Motor neuron (in vitro differentiated cells): ENCODE results near the gene MB. TPM values are rescaled to one million over a fixed set of nuclear protein-coding genes. Genes with fewer than 3 reads are reported as not detected.

Experiments
- ATAC-seq, 8 experiments: fragments of 200-7000 bp; cut with Tn5 transposase; replicated peaks in 6 of 8; 2 replicates each; pipeline ENCODE4 v1.8.0; 2021; ENCODE audit warnings: mild to moderate bottlenecking in 8 of 8, moderate library complexity in 8 of 8
- H3K27ac ChIP-seq, 2 donors: fragments of 250-450 bp; sonication (Bioruptor Pico); 2 replicates each; pipeline ENCODE4 v1.9.0; 2021; ENCODE audit warnings: antibody characterized with exemption in 2 of 2, mild to moderate bottlenecking in 2 of 2, moderate library complexity in 1 of 2
- H3K4me1 ChIP-seq, 2 donors: fragments of 250-450 bp; sonication (Bioruptor Pico); replicated peaks in 1 of 2; 2 replicates each; pipeline ENCODE4 v1.6.1; 2021; ENCODE audit warnings: antibody characterized with exemption in 2 of 2, mild to moderate bottlenecking in 2 of 2, moderate library complexity in 1 of 2
- H3K4me3 ChIP-seq, 5 donors: fragments of 250-450 bp; sonication (Bioruptor Pico); 2 replicates each; pipeline ENCODE4 v1.9.0; 2021; ENCODE audit warnings: antibody characterized with exemption in 5 of 5, mild to moderate bottlenecking in 5 of 5, moderate library complexity in 4 of 5
- WGBS, 10 experiments: fragments of 450-650 bp; shearing (Covaris generic); methylation state at CpG; one replicate each; pipeline ENCODE4 v1.0.0; 2022; 5-methylcytosine and 5-hydroxymethylcytosine counted together
- in situ Hi-C, 9 experiments: fragments of 400-800 bp; cut with MboI; loops; one replicate each; pipeline ENCODE4 v1.15.0; 2021; ENCODE audit warnings: low sequenced_read_pairs in 9 of 9, low pct_unique_long_range_greater_than_20kb in 2 of 9; ENCODE audit not compliant: unreplicated experiment in 9 of 9
- total RNA-seq, 8 experiments: library from RNA; unstranded; fragments of 300-600 nt; gene quantifications; 2 replicates each; pipeline versions ENCODE4 v1.2.3 to v1.2.4, GENCODE V29; 2022

MB gene
- total RNA-seq, 8 experiments from 2014 or later: 0.73 to 1.5 (median 0.76) TPM; not detected in 5

GRCh38 chr22:35622191-35622913 is 5.2 kb upstream of the MB start:
- Histone ChIP-seq H3K4me3 (no peak overlapping the region), H3K27ac (no peak overlapping the region), H3K4me1 (peaks cover 8 to 24% of the 10 kb centered on the region in 2 donors)
- WGBS, 10 experiments: 39% methylated on average over 3 of the region's 9 CpGs; no CpG with 5 or more reads in 9 of the 10 experiments
- in situ Hi-C loops: no loop called here
- ATAC-seq: peak in 3 of 8 experiments; percentile 7 to 59 (median 16)

GRCh38 chr22:35621451-35621850 is 4.3 kb upstream of the MB start:
- no peak for ATAC-seq
- in situ Hi-C loops: no loop called here
- Histone ChIP-seq H3K4me3 (no peak overlapping the region), H3K27ac (no peak overlapping the region), H3K4me1 (peaks cover 8 to 23% of the 10 kb centered on the region in 2 donors)
- WGBS, 10 experiments: 33 to 84% (median 67%) methylated on average over 1 to 6 of the region's 6 CpGs; no CpG with 5 or more reads in 4 of the 10 experiments

- Histone ChIP-seq H3K4me1 (peaks cover 8 to 23% of the 10 kb centered on the region in 2 donors), H3K4me3 (no peak overlapping the region), H3K27ac (no peak overlapping the region)
- WGBS, 10 experiments: 47 to 100% (median 70%) methylated on average over 1 to 8 of the region's 15 CpGs; no CpG with 5 or more reads in 1 of the 10 experiments
- ATAC-seq: peak; percentile 31 to 98 (median 95)
- in situ Hi-C loops: no loop called here
Observed at GRCh38 chr22:35620624-35621251, 3.6 kb upstream of the MB start.

- H3K4me1 ChIP-seq: peaks cover 8 to 28% of the 10 kb centered on the region in 2 donors
- no peak for ATAC-seq
- no peak overlapping the region for H3K27ac ChIP-seq
- no peak overlapping the region for H3K4me3 ChIP-seq
- 60 to 100% (median 86%) methylated on average over 1 to 8 of the region's 13 CpGs; no CpG with 5 or more reads in 3 of the 10 experiments for WGBS, 10 experiments
- in situ Hi-C loops: no loop called here
Observed at GRCh38 chr22:35619336-35620094, 2.4 kb upstream of the MB start.

- 57 to 100% (median 97%) methylated on average over 1 of the region's 1 CpG; no CpG with 5 or more reads in 4 of the 10 experiments for whole genome bisulfite sequencing, 10 experiments
- in situ Hi-C loops: no loop called here
Observed at GRCh38 chr22:35618427-35619223, 1.5 kb upstream of the MB start.

GRCh38 chr22:35616043-35616442 is 1.1 kb downstream of the MB start:
- 80 to 96% (median 87%) methylated on average over 1 to 7 of the region's 7 CpGs; no CpG with 5 or more reads in 2 of the 10 experiments for WGBS, 10 experiments
- Histone ChIP-seq H3K4me1 (peaks cover 3 to 13% of the 10 kb centered on the region in 2 donors), H3K27ac (no peak overlapping the region), H3K4me3 (no peak overlapping the region)
- in situ Hi-C loops: no loop called here
- ATAC-seq: no peak

More at GRCh38 chr22:35618427-35619223, 1.5 kb upstream of the MB start:
- ATAC-seq: no peak
- no peak overlapping the region for H3K27ac ChIP-seq
- no peak overlapping the region for H3K4me3 ChIP-seq
- peaks cover 8 to 28% of the 10 kb centered on the region in 2 donors for H3K4me1 ChIP-seq

- in situ Hi-C loops: no loop called here
- peak in 3 of 8 experiments; percentile 52 to 77 (median 52) for ATAC-seq
- Histone ChIP-seq H3K27ac (no peak overlapping the region), H3K4me1 (peaks cover 0 to 5% of the 10 kb centered on the region in 2 donors), H3K4me3 (no peak overlapping the region)
- 38 to 86% (median 72%) methylated on average over 1 to 5 of the region's 6 CpGs; no CpG with 5 or more reads in 4 of the 10 experiments for WGBS, 10 experiments
Observed at GRCh38 chr22:35615156-35615555, 2.0 kb downstream of the MB start.

GRCh38 chr22:35614404-35614803 is 2.7 kb downstream of the MB start:
- ATAC-seq: no peak
- in situ Hi-C loops: no loop called here
- H3K4me3 ChIP-seq: no peak overlapping the region
- 90 to 100% (median 100%) methylated on average over 1 to 2 of the region's 2 CpGs; no CpG with 5 or more reads in 5 of the 10 experiments for WGBS, 10 experiments
- no peak overlapping the region for H3K27ac ChIP-seq
- peaks cover 0 to 5% of the 10 kb centered on the region in 2 donors for H3K4me1 ChIP-seq

- ATAC-seq: no peak
- Histone ChIP-seq H3K27ac (no peak overlapping the region), H3K4me1 (peaks cover 0 to 5% of the 10 kb centered on the region in 2 donors), H3K4me3 (no peak overlapping the region)
- 80 to 95% (median 88%) methylated on average over 2 to 9 of the region's 12 CpGs; no CpG with 5 or more reads in 4 of the 10 experiments for WGBS, 10 experiments
- in situ Hi-C loops: no loop called here
Observed at GRCh38 chr22:35612903-35613302, 4.2 kb downstream of the MB start.

GRCh38 chr22:35611891-35612576 is 5.1 kb downstream of the MB start:
- in situ Hi-C loops: no loop called here
- 45 to 100% (median 88%) methylated on average over 1 to 5 of the region's 8 CpGs; no CpG with 5 or more reads in 3 of the 10 experiments for WGBS, 10 experiments

GRCh38 chr22:35611200-35611890 is 5.8 kb downstream of the MB start:
- Histone ChIP-seq H3K4me1 (peaks cover 2 to 11% of the 10 kb centered on the region in 2 donors), H3K27ac (no peak overlapping the region), H3K4me3 (no peak overlapping the region)
- WGBS, 10 experiments: 18 to 100% (median 77%) methylated on average over 1 to 3 of the region's 6 CpGs; no CpG with 5 or more reads in 4 of the 10 experiments
- ATAC-seq: no peak
- in situ Hi-C loops: no loop called here

More at GRCh38 chr22:35611891-35612576, 5.1 kb downstream of the MB start:
- no peak for ATAC-seq
- Histone ChIP-seq H3K4me3 (no peak overlapping the region), H3K27ac (no peak overlapping the region), H3K4me1 (peaks cover 0 to 5% of the 10 kb centered on the region in 2 donors)
